Left lung (tissue), 10 donors: ENCODE data around the gene DLEU7. TPM values are rescaled to one million over a fixed set of nuclear protein-coding genes. Genes with fewer than 3 reads are reported as not detected.

Experiments used
- ATAC-seq: fragments of 200-7000 bp; cut with Tn5 transposase; one replicate; pipeline ENCODE4 v1.9.1; 2020; ENCODE audit warnings: moderate library complexity
- DNase-seq, 4 donors: peaks; one replicate each; pipeline ENCODE4 v3.0.0-alpha.2; 2013 to 2020
- H3K27ac ChIP-seq, 2 donors: fragments of 200-600 bp; sonication (generic) in 1 of 2; one replicate each; pipeline versions ENCODE4 v1.5.0 to v1.8.0; 2020 to 2021
- H3K27me3 ChIP-seq, 2 donors: fragments of 200-600 bp; sonication (generic) in 1 of 2; one replicate each; pipeline versions ENCODE4 v1.5.0 to v1.8.0; 2020 to 2021
- H3K36me3 ChIP-seq, 2 donors: fragments of 200-600 bp; sonication (generic) in 1 of 2; one replicate each; pipeline versions ENCODE4 v1.5.0 to v1.8.0; 2020 to 2021
- H3K4me1 ChIP-seq, 2 donors: fragments of 200-600 bp; one replicate each; pipeline ENCODE4 v1.8.0; 2021
- H3K4me3 ChIP-seq, 2 donors: fragments of 200-600 bp; sonication (generic) in 1 of 2; one replicate each; pipeline versions ENCODE4 v1.5.0 to v1.8.0; 2020 to 2021; ENCODE audit warnings: mild to moderate bottlenecking in 1 of 2
- H3K9me3 ChIP-seq, 2 donors: fragments of 200-600 bp; sonication (generic) in 1 of 2; one replicate each; pipeline versions ENCODE4 v1.5.0 to v1.8.0; 2020 to 2021
- CTCF ChIP-seq, 2 donors: fragments of 200-600 bp; sonication (generic) in 1 of 2; IDR thresholded peaks; one replicate each; pipeline versions ENCODE4 v1.5.0 to v1.8.0; 2021; ENCODE audit warnings: antibody characterized with exemption in 2 of 2
- intact Hi-C, 2 donors: fragments of 100-400 bp; cut with DNase I; formaldehyde crosslinking; loops; one replicate each; pipeline versions ENCODE4 v1.11.2 to v1.14.2; 2022
- polyA plus RNA-seq, 6 donors: library from polyadenylated mRNA; unstranded; fragments of 120-200 nt; gene quantifications; one replicate each; pipeline ENCODE4 v1.2.1, GENCODE V29; 2013; ENCODE audit not compliant: insufficient read length in 6 of 6
- total RNA-seq, 2 donors: library from RNA; stranded (reverse); fragmentation: NEBNext Ultra II Directional; extraction: Animal tissue kit (Norgen Biotek cat#: 25700); gene quantifications; one replicate each; pipeline ENCODE4 v1.2.1, GENCODE V29; 2021
- donor health status: DM: no; HTN: yes; CAD: no.
- donor health status: DM: no; HTN: no; CAD: no.

DLEU7 gene
- total and polyA plus RNA-seq, 8 donors = 0.23 to 1.9 (median 0.39) TPM

- ATAC-seq = peak; percentile 45
- no peaks in the 10 kb centered on the region for H3K27me3 ChIP-seq
- intact Hi-C loops = loop anchor here in 1 of 2 donors (5.0 to 10.0 kb wide), 2 partner anchors 265 to 823 kb away; no protein-coding TSS in a partner anchor
- peak overlapping the region in 1 of 2 donors; percentile 21 for H3K27ac ChIP-seq
- peaks cover 6 to 21% of the 10 kb centered on the region in 2 donors for H3K4me1 ChIP-seq
- no peak overlapping the region for H3K4me3 ChIP-seq
- no peak for DNase-seq
- TF ChIP-seq CTCF (IDR thresholded peaks at IDR 0.05) = no peak
- H3K9me3 ChIP-seq = peaks cover 0 to 7% of the 10 kb centered on the region in 2 donors
- no peaks in the 10 kb centered on the region for H3K36me3 ChIP-seq
These were observed 43.3 kb downstream of the DLEU7 start for GRCh38 chr13:50800091-50800739.

GRCh38 chr13:50798923-50799322 lies 44.6 kb downstream of the DLEU7 start:
- TF ChIP-seq CTCF (IDR thresholded peaks at IDR 0.05) = no peak
- Histone ChIP-seq H3K9me3 (no peaks in the 10 kb centered on the region), H3K27ac (no peak overlapping the region), H3K4me3 (no peak overlapping the region), H3K27me3 (no peaks in the 10 kb centered on the region), H3K36me3 (no peaks in the 10 kb centered on the region), H3K4me1 (peaks cover 6 to 21% of the 10 kb centered on the region in 2 donors)
- intact Hi-C loops = no loop called here
- ATAC-seq (no peak), DNase-seq (no peak)

- TF ChIP-seq CTCF (IDR thresholded peaks at IDR 0.05) = no peak
- Histone ChIP-seq H3K27ac (no peak overlapping the region), H3K36me3 (no peaks in the 10 kb centered on the region), H3K4me3 (no peak overlapping the region), H3K27me3 (no peaks in the 10 kb centered on the region), H3K4me1 (peaks cover 6 to 21% of the 10 kb centered on the region in 2 donors), H3K9me3 (no peaks in the 10 kb centered on the region)
- DNase-seq (no peak), ATAC-seq (no peak)
- intact Hi-C loops = no loop called here
These were observed 46.4 kb downstream of the DLEU7 start for GRCh38 chr13:50797091-50797490.

GRCh38 chr13:50796463-50796862 lies 47.0 kb downstream of the DLEU7 start:
- no peak for DNase-seq
- no peak for TF ChIP-seq CTCF (IDR thresholded peaks at IDR 0.05)
- ATAC-seq = no peak
- intact Hi-C loops = no loop called here
- Histone ChIP-seq H3K9me3 (no peaks in the 10 kb centered on the region), H3K4me1 (peaks cover 6 to 18% of the 10 kb centered on the region in 2 donors), H3K27me3 (no peaks in the 10 kb centered on the region), H3K27ac (no peak overlapping the region), H3K36me3 (no peaks in the 10 kb centered on the region), H3K4me3 (no peak overlapping the region)

GRCh38 chr13:50794226-50794625 lies 49.3 kb downstream of the DLEU7 start:
- no peaks in the 10 kb centered on the region for H3K4me1 ChIP-seq

More at GRCh38 chr13:50794226-50794625, 49.3 kb downstream of the DLEU7 start:
- no peak for TF ChIP-seq CTCF (IDR thresholded peaks at IDR 0.05)
- no peaks in the 10 kb centered on the region for H3K27me3 ChIP-seq
- intact Hi-C loops = no loop called here
- DNase-seq = no peak
- no peaks in the 10 kb centered on the region for H3K9me3 ChIP-seq
- no peak for ATAC-seq
- H3K4me3 ChIP-seq = no peak overlapping the region
- no peak overlapping the region for H3K27ac ChIP-seq
- H3K36me3 ChIP-seq = no peaks in the 10 kb centered on the region
